ENCODE data around the gene TMEFF2. TPM values are rescaled to one million over a fixed set of nuclear protein-coding genes. Genes with fewer than 3 reads are reported as not detected.

The TMEFF2 gene
- total and polyA plus RNA-seq, 10 of the 15 experiments (the other 5 are each of a cell fraction or from before 2014, with no cell fraction given): not detected

GRCh38 chr2:192070099-192070498 is 124.6 kb downstream of the TMEFF2 start:
- no TSS peak for BruUV-seq (replicated peaks)
- no peaks in the 10 kb centered on the region for H4K20me1 ChIP-seq (ENCODE audit: control insufficient read depth, insufficient read depth)
- no peak for FAIRE-seq
- no peak overlapping the region for H3K4me2 ChIP-seq (ENCODE audit: control insufficient read depth, insufficient read depth)
- H3K4me1 ChIP-seq (ENCODE audit: control insufficient read depth, insufficient read depth, low read length): no peaks in the 10 kb centered on the region
- intact Hi-C loops (cut with micrococcal nuclease; ENCODE audit: unreplicated experiment) (no loop called here), in situ Hi-C loops (cut with MboI) (no loop called here)
- no peak overlapping the region for H3K9ac ChIP-seq (ENCODE audit: control insufficient read depth, insufficient read depth, low read length)
- no peaks in the 10 kb centered on the region for H3K27me3 ChIP-seq (replicated peaks in 1 of 2; ENCODE audit: control insufficient read depth in 2 of 2, insufficient read depth in 2 of 2, low read length in 1 of 2)
- no peak overlapping the region for H2AFZ ChIP-seq (ENCODE audit: control insufficient read depth, low read depth, low read length)
- H3K9me3 ChIP-seq (replicated peaks; ENCODE audit: control insufficient read depth, insufficient read depth, low read length): no peaks in the 10 kb centered on the region
- no peak for DNase-seq (ENCODE audit: low read depth, low spot score)
- ChIA-PET SMC1A (ENCODE audit: uncharacterized antibody, unreplicated experiment) (no interaction called here), POLR2A (no interaction called here), CTCF (no interaction called here), RAD21 (ENCODE audit: unreplicated experiment) (no interaction called here)
- no peak for TF ChIP-seq CHD4 (IDR thresholded peaks at IDR 0.05)
- TF ChIP-seq RUNX3 (IDR thresholded peaks at IDR 0.05; ENCODE audit: low read length): no peak
- TF ChIP-seq YY1 (IDR thresholded peaks at IDR 0.05; ENCODE audit: low read depth, low read length): no peak
- TF ChIP-seq CREM (IDR thresholded peaks at IDR 0.05; ENCODE audit: low read depth): no peak
- no peak for TF ChIP-seq MYC (IDR thresholded peaks at IDR 0.05; ENCODE audit: insufficient read depth, insufficient read length, insufficient replicate concordance, low read length, severe bottlenecking)
- no peak for TF ChIP-seq STAT1 (conservative IDR thresholded peaks at IDR 0.05)
- TF ChIP-seq HDAC2 (IDR thresholded peaks at IDR 0.05): no peak
- TF ChIP-seq SMAD5 (IDR thresholded peaks at IDR 0.05; ENCODE audit: low read depth): no peak
- ATAC-seq: no peak
- H3K4me3 ChIP-seq: no peak overlapping the region
- no peaks in the 10 kb centered on the region for H3K79me2 ChIP-seq (ENCODE audit: control insufficient read depth, insufficient read depth, low read length)
- 0% methylated on average over 1 of the region's 1 CpG for WGBS (ENCODE audit: insufficient coverage, insufficient replicate concordance, low lambda C conversion rate, missing lambda C conversion rate)
- no peak overlapping the region for H3K27ac ChIP-seq (ENCODE audit: control insufficient read depth, insufficient read depth)
- H3K36me3 ChIP-seq (ENCODE audit: control insufficient read depth in 2 of 2, insufficient read depth in 2 of 2, low read length in 1 of 2): no peaks in the 10 kb centered on the region

GRCh38 chr2:192069417-192069816 is 125.3 kb downstream of the TMEFF2 start:
- Histone ChIP-seq H3K27ac (ENCODE audit: control insufficient read depth, insufficient read depth) (no peak overlapping the region), H3K9me3 (replicated peaks; ENCODE audit: control insufficient read depth, insufficient read depth, low read length) (no peaks in the 10 kb centered on the region), H4K20me1 (ENCODE audit: control insufficient read depth, insufficient read depth) (no peaks in the 10 kb centered on the region), H3K4me3 (no peak overlapping the region), H2AFZ (ENCODE audit: control insufficient read depth, low read depth, low read length) (no peak overlapping the region), H3K4me2 (ENCODE audit: control insufficient read depth, insufficient read depth) (no peak overlapping the region), H3K4me1 (ENCODE audit: control insufficient read depth, insufficient read depth, low read length) (no peaks in the 10 kb centered on the region), H3K27me3 (replicated peaks in 1 of 2; ENCODE audit: control insufficient read depth in 2 of 2, insufficient read depth in 2 of 2, low read length in 1 of 2) (no peaks in the 10 kb centered on the region), H3K36me3 (ENCODE audit: control insufficient read depth in 2 of 2, insufficient read depth in 2 of 2, low read length in 1 of 2) (no peaks in the 10 kb centered on the region), H3K79me2 (ENCODE audit: control insufficient read depth, insufficient read depth, low read length) (no peaks in the 10 kb centered on the region), H3K9ac (ENCODE audit: control insufficient read depth, insufficient read depth, low read length) (no peak overlapping the region)
- no peak for TF ChIP-seq NFYB (IDR thresholded peaks at IDR 0.05; ENCODE audit: insufficient read depth, low read depth, low read length)
- no peak for TF ChIP-seq ZBTB4 (CRISPR knock-in tag; IDR thresholded peaks at IDR 0.05)
- no peak for TF ChIP-seq RCOR1 (conservative IDR thresholded peaks at IDR 0.05; ENCODE audit: low read depth, low read length)
- intact Hi-C loops (cut with micrococcal nuclease; ENCODE audit: unreplicated experiment) (no loop called here), in situ Hi-C loops (cut with MboI) (no loop called here)
- ATAC-seq (no peak), DNase-seq (ENCODE audit: low read depth, low spot score) (no peak), FAIRE-seq (no peak)
- RAD21 ChIA-PET (ENCODE audit: unreplicated experiment): no interaction called here
- WGBS (ENCODE audit: insufficient coverage, insufficient replicate concordance, low lambda C conversion rate, missing lambda C conversion rate): 33% methylated on average over 1 of the region's 1 CpG
- SMC1A ChIA-PET (ENCODE audit: uncharacterized antibody, unreplicated experiment): interaction anchor here (0.6 kb wide), 1 partner anchor 109 kb away, joined by 3 read pairs; no protein-coding TSS in a partner anchor
- CTCF ChIA-PET: interaction anchor here (1.4 kb wide), 1 partner anchor 257 kb away, joined by 5 read pairs; no protein-coding TSS in a partner anchor
- POLR2A ChIA-PET: no interaction called here
- no TSS peak for BruUV-seq (replicated peaks)
